HG02981 (cell line): ENCODE results near the gene AARS2.

Experiments
- ATAC-seq: cut with Tn5 transposase; IDR thresholded peaks from one replicate; pipeline ENCODE4 v1.9.1; 2021; ENCODE audit warnings: mild to moderate bottlenecking, moderate library complexity; ENCODE audit not compliant: unreplicated experiment

AARS2 gene

GRCh38 chr6:44301782-44302564 is 11.2 kb downstream of the AARS2 start:
- no peak for ATAC-seq

GRCh38 chr6:44301106-44301505 is 12.0 kb downstream of the AARS2 start:
- no peak for ATAC-seq

- ATAC-seq, result no peak
Observed at GRCh38 chr6:44300292-44300823, 12.8 kb downstream of the AARS2 start.

- no peak for ATAC-seq
Observed at GRCh38 chr6:44298864-44299263, 14.3 kb downstream of the AARS2 start.

- no peak for ATAC-seq
Observed at GRCh38 chr6:44298055-44298803, 14.9 kb downstream of the AARS2 start.

- ATAC-seq, result no peak
Observed at GRCh38 chr6:44297063-44298038, 15.8 kb downstream of the AARS2 start.

GRCh38 chr6:44294832-44295791 is 18.0 kb downstream of the AARS2 start:
- no peak for ATAC-seq

- ATAC-seq, result no peak
Observed at GRCh38 chr6:44292661-44293365, 20.3 kb downstream of the AARS2 start.

- no peak for ATAC-seq
Observed at GRCh38 chr6:44291841-44292240, 21.3 kb downstream of the AARS2 start.

GRCh38 chr6:44289726-44290260 is 23.4 kb downstream of the AARS2 start:
- no peak for ATAC-seq

- ATAC-seq, result no peak
Observed at GRCh38 chr6:44286747-44287146, 26.4 kb downstream of the AARS2 start.

- ATAC-seq, result no peak
Observed at GRCh38 chr6:44286285-44286565, 26.9 kb downstream of the AARS2 start.

GRCh38 chr6:44285552-44286284 is 27.4 kb downstream of the AARS2 start:
- ATAC-seq, result no peak

- no peak for ATAC-seq
Observed at GRCh38 chr6:44284867-44285266, 28.3 kb downstream of the AARS2 start.

GRCh38 chr6:44284121-44284520 is 29.0 kb downstream of the AARS2 start:
- no peak for ATAC-seq

- no peak for ATAC-seq
Observed at GRCh38 chr6:44278774-44279697, 34.1 kb downstream of the AARS2 start.

- no peak for ATAC-seq
Observed at GRCh38 chr6:44278315-44278714, 34.8 kb downstream of the AARS2 start.
